Daoy (cell line): ENCODE measurements around the gene TTC23L. TPM values are rescaled to one million over a fixed set of nuclear protein-coding genes. Genes with fewer than 3 reads are reported as not detected.
"Not testable (repeated sequence)": the region's sequence is repeated elsewhere in the genome, so short reads cannot be mapped to it uniquely, and the experiment has no call there.

Experiments
- DNase-seq: peaks from one replicate; pipeline ENCODE4 v3.0.0-alpha.2; 2015; ENCODE audit warnings: low read depth
- total RNA-seq: library from RNA; depleted of rRNA; stranded (reverse); fragments of >200 nt; shearing (Covaris generic); gene quantifications from 2 replicates; pipeline ENCODE4 v1.2.3, GENCODE V29; 2014; rRNA removed

TTC23L gene
- 0.29 TPM in 1 of 2 replicates, not detected in the other for total RNA-seq

GRCh38 chr5:34838785-34839714, at the start of gene TTC23L:
Gene TTC23L, plus strand, starts transcription at chr5:34839164. Its CDS starts 1,508 bp downstream, at chr5:34840672.
- peak; percentile 91 for DNase-seq

- no peak for DNase-seq
Measured at GRCh38 chr5:34789639-34790038, 49.3 kb upstream of the TTC23L start.

GRCh38 chr5:34790069-34790468, 48.9 kb upstream of the TTC23L start:
- no peak for DNase-seq

- no peak for DNase-seq
Measured at GRCh38 chr5:34791761-34792244, 47.2 kb upstream of the TTC23L start.

GRCh38 chr5:34802834-34803563, 36.0 kb upstream of the TTC23L start:
- DNase-seq = no peak

GRCh38 chr5:34803974-34804732, 34.8 kb upstream of the TTC23L start:
- no peak for DNase-seq

- no peak for DNase-seq
Measured at GRCh38 chr5:34804913-34805312, 34.1 kb upstream of the TTC23L start.

- no peak for DNase-seq
Measured at GRCh38 chr5:34806532-34806931, 32.4 kb upstream of the TTC23L start.

- no peak for DNase-seq
Measured at GRCh38 chr5:34811706-34812105, 27.3 kb upstream of the TTC23L start.

GRCh38 chr5:34813509-34813908, 25.5 kb upstream of the TTC23L start:
- DNase-seq = no peak

- no peak for DNase-seq
Measured at GRCh38 chr5:34817558-34818351, 21.2 kb upstream of the TTC23L start.

GRCh38 chr5:34818717-34819116, 20.2 kb upstream of the TTC23L start:
- DNase-seq = no peak

- DNase-seq = no peak
Measured at GRCh38 chr5:34820593-34820992, 18.4 kb upstream of the TTC23L start.

GRCh38 chr5:34822956-34823715, 15.8 kb upstream of the TTC23L start:
- DNase-seq = no peak

- no peak for DNase-seq
Measured at GRCh38 chr5:34826347-34826746, 12.6 kb upstream of the TTC23L start.

- no peak for DNase-seq
Measured at GRCh38 chr5:34827588-34828506, 11.1 kb upstream of the TTC23L start.

GRCh38 chr5:34830827-34831226, 8.1 kb upstream of the TTC23L start:
- not testable (repeated sequence) for DNase-seq

GRCh38 chr5:34831303-34831702, 7.7 kb upstream of the TTC23L start:
- no peak for DNase-seq

- DNase-seq = no peak
Measured at GRCh38 chr5:34832568-34832967, 6.4 kb upstream of the TTC23L start.
